GM23338 (cell line): ENCODE results near the gene KCTD3. TPM values are rescaled to one million over a fixed set of nuclear protein-coding genes. Genes with fewer than 3 reads are reported as not detected.

ENCODE experiments used
- ATAC-seq: fragments of 200-7000 bp; cut with Tn5 transposase; 3 replicates; pipeline ENCODE4 v1.9.1; 2020
- DNase-seq: peaks from one replicate; pipeline ENCODE4 v3.0.0-alpha.2; 2015; ENCODE audit warnings: low spot score
- H2AFZ ChIP-seq: fragments of 200-600 bp; sonication (generic); 2 replicates; pipeline ENCODE4 v1.8.0; 2016; ENCODE audit warnings: antibody characterized with exemption, mild to moderate bottlenecking, moderate library complexity
- H3F3A ChIP-seq: fragments of 200-600 bp; sonication (generic); replicated peaks from 2 replicates; pipeline ENCODE4 v1.8.0; 2017; ENCODE audit warnings: antibody characterized with exemption, mixed run types, low read depth
- H3K27ac ChIP-seq: fragments of 200-600 bp; sonication (generic); 2 replicates; pipeline ENCODE4 v1.6.1; 2016; ENCODE audit warnings: low read depth
- H3K27me3 ChIP-seq: fragments of 200-600 bp; sonication (generic); 2 replicates; pipeline ENCODE4 v1.8.0; 2016; ENCODE audit warnings: mild to moderate bottlenecking, mixed run types, moderate library complexity; ENCODE audit not compliant: insufficient read depth
- H3K36me3 ChIP-seq: fragments of 200-600 bp; sonication (generic); 2 replicates; pipeline ENCODE4 v1.8.0; 2016; ENCODE audit warnings: mild to moderate bottlenecking; ENCODE audit not compliant: insufficient read depth
- H3K4me1 ChIP-seq: fragments of 200-600 bp; sonication (generic); 2 replicates; pipeline ENCODE4 v1.8.0; 2016; ENCODE audit warnings: mild to moderate bottlenecking, moderate library complexity; ENCODE audit not compliant: insufficient read depth
- H3K4me2 ChIP-seq: fragments of 200-600 bp; sonication (generic); 2 replicates; pipeline ENCODE4 v1.7.1; 2017; ENCODE audit warnings: mixed run types
- H3K4me3 ChIP-seq: fragments of 200-600 bp; sonication (generic); 2 replicates; pipeline ENCODE4 v1.6.1; 2016; ENCODE audit warnings: mixed run types
- H3K79me2 ChIP-seq: fragments of 200-600 bp; sonication (generic); replicated peaks from 2 replicates; pipeline ENCODE4 v1.8.0; 2017; ENCODE audit warnings: mild to moderate bottlenecking; ENCODE audit not compliant: insufficient read depth
- H3K9me2 ChIP-seq: fragments of 200-600 bp; sonication (generic); 2 replicates; pipeline ENCODE4 v1.8.0; 2017; ENCODE audit not compliant: insufficient read depth
- H4K20me1 ChIP-seq: fragments of 200-600 bp; sonication (generic); replicated peaks from 2 replicates; pipeline ENCODE4 v1.8.0; 2017; ENCODE audit warnings: mild to moderate bottlenecking; ENCODE audit not compliant: insufficient read depth
- H3K27ac Mint-ChIP-seq: 2 replicates; pipeline ENCODE4 v1.8.0; 2020; ENCODE audit warnings: inconsistent platforms, mild to moderate bottlenecking, moderate library complexity, mixed read lengths
- H3K27me3 Mint-ChIP-seq: 3 replicates; pipeline ENCODE4 v1.8.0; 2022; ENCODE audit warnings: low read depth, mild to moderate bottlenecking, moderate library complexity, mixed read lengths, inconsistent platforms; ENCODE audit not compliant: insufficient read depth, poor library complexity
- H3K36me3 Mint-ChIP-seq: 3 replicates; pipeline ENCODE4 v1.8.0; 2021; ENCODE audit warnings: low read depth, mild to moderate bottlenecking, inconsistent platforms, moderate library complexity, mixed read lengths
- H3K4me1 Mint-ChIP-seq: 3 replicates; pipeline ENCODE4 v1.8.0; 2020; ENCODE audit warnings: mild to moderate bottlenecking, inconsistent platforms, mixed read lengths
- H3K4me3 Mint-ChIP-seq: 3 replicates; pipeline ENCODE4 v1.8.0; 2021; ENCODE audit warnings: moderate library complexity, mild to moderate bottlenecking, inconsistent platforms, mixed read lengths
- H3K9me3 Mint-ChIP-seq: 3 replicates; pipeline ENCODE4 v1.8.0; 2020; ENCODE audit warnings: moderate library complexity, mild to moderate bottlenecking, inconsistent platforms, mixed read lengths
- EZH2 ChIP-seq: fragments of 200-600 bp; sonication (generic); IDR thresholded peaks from one replicate; pipeline ENCODE4 v1.8.0; 2017; ENCODE audit warnings: antibody characterized with exemption, mild to moderate bottlenecking, low read depth; ENCODE audit not compliant: unreplicated experiment
- STAT1 ChIP-seq: IDR thresholded peaks from one replicate; pipeline ENCODE4 v1.6.1; 2016; ENCODE audit warnings: antibody characterized with exemption; ENCODE audit not compliant: unreplicated experiment
- ZNF331 ChIP-seq: fragments of 250-450 bp; sonication (Bioruptor Pico); IDR thresholded peaks from 2 replicates; pipeline ENCODE4 v1.5.0; 2020; ENCODE audit warnings: low read depth, mild to moderate bottlenecking, moderate library complexity
- polyA plus RNA-seq: library from polyadenylated mRNA; unstranded; fragments of >200 nt; fragmentation: Nextera tagmentation; extraction: Ambion mirVana; gene quantifications from 2 replicates; pipeline ENCODE4 v1.2.1, GENCODE V29; 2016
- total RNA-seq: library from RNA; depleted of rRNA; stranded (reverse); fragments of >200 nt; shearing (Covaris generic); gene quantifications from 2 replicates; pipeline ENCODE4 v1.2.3, GENCODE V29; 2014
- TF ChIP-seq, protein P1 (sequence below): IDR thresholded peaks from 2 replicates; pipeline ENCODE4 v1.6.1; 2016; ENCODE audit warnings: antibody characterized with exemption
- TF ChIP-seq, protein P2 (sequence below): IDR thresholded peaks from one replicate; pipeline ENCODE4 v1.6.1; 2018; ENCODE audit warnings: antibody characterized with exemption; ENCODE audit not compliant: unreplicated experiment
- TF ChIP-seq, protein P3 (sequence below), 2 experiments: fragments of 200-600 bp in 1 of 2; sonication (generic) in 1 of 2; conservative IDR thresholded peaks; 2 replicates each; pipeline versions ENCODE4 v1.5.1 to v1.6.1; 2016 to 2017; ENCODE audit warnings: antibody characterized with exemption in 2 of 2, low read depth in 2 of 2, mild to moderate bottlenecking in 2 of 2, moderate library complexity in 1 of 2

KCTD3 gene
- total and polyA plus RNA-seq, 2 experiments from 2014 or later: 29.4 to 60.3 TPM

DNA sequence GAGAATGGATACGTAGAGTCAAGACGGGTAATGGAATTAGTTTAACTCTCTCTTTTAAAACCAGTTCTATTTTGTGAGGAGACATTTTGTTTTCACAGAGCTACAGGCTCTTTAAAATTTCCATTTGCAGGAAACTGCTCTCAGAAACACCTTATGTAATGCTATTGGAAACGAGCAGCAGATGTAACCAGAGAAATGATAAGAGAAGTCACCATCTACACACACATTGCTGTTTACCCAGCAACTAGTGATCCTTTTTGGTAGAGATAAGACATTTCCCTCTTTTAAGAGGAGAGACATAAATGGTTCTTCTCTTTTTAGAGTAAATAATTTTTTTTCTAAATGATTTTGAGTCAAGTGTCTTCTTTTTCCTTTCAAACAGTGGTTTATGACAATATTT lies 80.6 kb downstream of the KCTD3 start (continued):
- TF ChIP-seq, protein P1, sequence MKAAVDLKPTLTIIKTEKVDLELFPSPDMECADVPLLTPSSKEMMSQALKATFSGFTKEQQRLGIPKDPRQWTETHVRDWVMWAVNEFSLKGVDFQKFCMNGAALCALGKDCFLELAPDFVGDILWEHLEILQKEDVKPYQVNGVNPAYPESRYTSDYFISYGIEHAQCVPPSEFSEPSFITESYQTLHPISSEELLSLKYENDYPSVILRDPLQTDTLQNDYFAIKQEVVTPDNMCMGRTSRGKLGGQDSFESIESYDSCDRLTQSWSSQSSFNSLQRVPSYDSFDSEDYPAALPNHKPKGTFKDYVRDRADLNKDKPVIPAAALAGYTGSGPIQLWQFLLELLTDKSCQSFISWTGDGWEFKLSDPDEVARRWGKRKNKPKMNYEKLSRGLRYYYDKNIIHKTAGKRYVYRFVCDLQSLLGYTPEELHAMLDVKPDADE: no peak
- TF ChIP-seq ZNF331 (CRISPR knock-in tag) (no peak), STAT1 (no peak)
- TF ChIP-seq, protein P2, sequence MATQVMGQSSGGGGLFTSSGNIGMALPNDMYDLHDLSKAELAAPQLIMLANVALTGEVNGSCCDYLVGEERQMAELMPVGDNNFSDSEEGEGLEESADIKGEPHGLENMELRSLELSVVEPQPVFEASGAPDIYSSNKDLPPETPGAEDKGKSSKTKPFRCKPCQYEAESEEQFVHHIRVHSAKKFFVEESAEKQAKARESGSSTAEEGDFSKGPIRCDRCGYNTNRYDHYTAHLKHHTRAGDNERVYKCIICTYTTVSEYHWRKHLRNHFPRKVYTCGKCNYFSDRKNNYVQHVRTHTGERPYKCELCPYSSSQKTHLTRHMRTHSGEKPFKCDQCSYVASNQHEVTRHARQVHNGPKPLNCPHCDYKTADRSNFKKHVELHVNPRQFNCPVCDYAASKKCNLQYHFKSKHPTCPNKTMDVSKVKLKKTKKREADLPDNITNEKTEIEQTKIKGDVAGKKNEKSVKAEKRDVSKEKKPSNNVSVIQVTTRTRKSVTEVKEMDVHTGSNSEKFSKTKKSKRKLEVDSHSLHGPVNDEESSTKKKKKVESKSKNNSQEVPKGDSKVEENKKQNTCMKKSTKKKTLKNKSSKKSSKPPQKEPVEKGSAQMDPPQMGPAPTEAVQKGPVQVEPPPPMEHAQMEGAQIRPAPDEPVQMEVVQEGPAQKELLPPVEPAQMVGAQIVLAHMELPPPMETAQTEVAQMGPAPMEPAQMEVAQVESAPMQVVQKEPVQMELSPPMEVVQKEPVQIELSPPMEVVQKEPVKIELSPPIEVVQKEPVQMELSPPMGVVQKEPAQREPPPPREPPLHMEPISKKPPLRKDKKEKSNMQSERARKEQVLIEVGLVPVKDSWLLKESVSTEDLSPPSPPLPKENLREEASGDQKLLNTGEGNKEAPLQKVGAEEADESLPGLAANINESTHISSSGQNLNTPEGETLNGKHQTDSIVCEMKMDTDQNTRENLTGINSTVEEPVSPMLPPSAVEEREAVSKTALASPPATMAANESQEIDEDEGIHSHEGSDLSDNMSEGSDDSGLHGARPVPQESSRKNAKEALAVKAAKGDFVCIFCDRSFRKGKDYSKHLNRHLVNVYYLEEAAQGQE: no peak
- TF ChIP-seq, protein P3, sequence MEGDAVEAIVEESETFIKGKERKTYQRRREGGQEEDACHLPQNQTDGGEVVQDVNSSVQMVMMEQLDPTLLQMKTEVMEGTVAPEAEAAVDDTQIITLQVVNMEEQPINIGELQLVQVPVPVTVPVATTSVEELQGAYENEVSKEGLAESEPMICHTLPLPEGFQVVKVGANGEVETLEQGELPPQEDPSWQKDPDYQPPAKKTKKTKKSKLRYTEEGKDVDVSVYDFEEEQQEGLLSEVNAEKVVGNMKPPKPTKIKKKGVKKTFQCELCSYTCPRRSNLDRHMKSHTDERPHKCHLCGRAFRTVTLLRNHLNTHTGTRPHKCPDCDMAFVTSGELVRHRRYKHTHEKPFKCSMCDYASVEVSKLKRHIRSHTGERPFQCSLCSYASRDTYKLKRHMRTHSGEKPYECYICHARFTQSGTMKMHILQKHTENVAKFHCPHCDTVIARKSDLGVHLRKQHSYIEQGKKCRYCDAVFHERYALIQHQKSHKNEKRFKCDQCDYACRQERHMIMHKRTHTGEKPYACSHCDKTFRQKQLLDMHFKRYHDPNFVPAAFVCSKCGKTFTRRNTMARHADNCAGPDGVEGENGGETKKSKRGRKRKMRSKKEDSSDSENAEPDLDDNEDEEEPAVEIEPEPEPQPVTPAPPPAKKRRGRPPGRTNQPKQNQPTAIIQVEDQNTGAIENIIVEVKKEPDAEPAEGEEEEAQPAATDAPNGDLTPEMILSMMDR (conservative IDR thresholded peaks at IDR 0.05; ENCODE audit: low read depth in 2 of 2): no peak

DNA sequence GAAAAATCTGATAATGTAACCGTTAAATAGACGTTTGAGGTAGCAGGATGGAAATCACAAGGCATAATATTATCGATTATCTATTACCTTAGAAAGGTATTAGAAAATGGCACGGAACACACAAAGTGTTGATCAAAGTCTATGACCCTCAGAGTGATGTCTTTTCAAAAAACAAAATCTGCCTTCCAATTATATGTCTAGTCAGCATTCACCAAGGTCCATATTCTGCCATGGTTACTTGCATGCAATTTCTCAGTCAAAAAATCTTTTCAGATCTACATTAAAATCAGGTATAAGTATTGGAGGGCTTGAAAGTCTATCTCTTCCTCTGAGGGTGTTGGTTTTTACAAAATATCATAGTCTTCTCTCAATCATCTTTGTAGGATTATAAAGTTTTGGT lies 81.9 kb downstream of the KCTD3 start:
- peaks cover 57% of the 10 kb centered on the region for H3K4me1 Mint-ChIP-seq
- TF ChIP-seq, protein P1: no peak
- TF ChIP-seq EZH2: no peak
- TF ChIP-seq, protein P2: no peak
- TF ChIP-seq ZNF331 (CRISPR knock-in tag): no peak

More for the DNA sequence above, 81.9 kb downstream of the KCTD3 start:
- no peaks in the 10 kb centered on the region for H4K20me1 ChIP-seq
- Mint-ChIP-seq H3K9me3 (no peaks in the 10 kb centered on the region), H3K27me3 (peaks cover 6% of the 10 kb centered on the region), H3K27ac (no peak overlapping the region), H3K4me3 (no peak overlapping the region), H3K36me3 (no peaks in the 10 kb centered on the region; the same call in 2 of the 3 replicates)
- no peaks in the 10 kb centered on the region for H3K79me2 ChIP-seq
- H3K27me3 ChIP-seq: no peaks in the 10 kb centered on the region
- H3K36me3 ChIP-seq: no peaks in the 10 kb centered on the region
- H3K4me3 ChIP-seq: no peak overlapping the region
- H3F3A ChIP-seq: no peaks in the 10 kb centered on the region
- no peak overlapping the region for H3K27ac ChIP-seq
- H3K4me1 ChIP-seq: peaks cover 53% of the 10 kb centered on the region
- H2AFZ ChIP-seq: no peak overlapping the region
- ATAC-seq (no peak), DNase-seq (no peak)
- H3K4me2 ChIP-seq: no peak overlapping the region
- 0 out of 2 replicates have a peak, but pooled peaks cover 4% of the 10 kb centered on the region for H3K9me2 ChIP-seq
